GM10266 (cell line): Measurements from ENCODE around the gene FGR.

ENCODE experiments used
- DNase-seq: peaks from one replicate; pipeline ENCODE4 v3.0.0; 2012; ENCODE audit errors: extremely low spot score
- TF ChIP-seq, protein P1 (sequence below): IDR thresholded peaks from 2 replicates; pipeline ENCODE4 v1.5.1; 2012; ENCODE audit warnings: mild to moderate bottlenecking, low read depth; ENCODE audit not compliant: control insufficient read depth, insufficient read depth; ENCODE audit errors: missing control alignments

FGR gene

DNA sequence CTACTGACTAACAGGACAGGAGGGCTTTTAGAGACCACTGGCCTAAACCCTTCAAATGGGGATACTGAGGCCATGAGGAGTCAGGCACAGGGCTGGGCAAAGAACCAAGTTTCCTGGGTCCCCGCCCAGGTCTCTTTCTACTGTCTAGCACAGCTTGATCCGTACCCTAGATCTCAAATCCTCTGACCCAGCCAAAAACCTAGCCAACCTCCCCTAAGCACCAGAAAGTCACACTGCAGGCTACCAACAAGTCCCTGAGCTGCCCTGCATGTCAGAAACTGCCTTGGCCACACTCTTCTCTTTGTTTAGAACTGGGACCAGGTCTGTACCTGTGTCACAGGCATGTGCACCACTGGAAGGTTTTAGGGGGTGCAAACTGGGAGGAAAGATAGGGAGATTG is 64.6 kb downstream of the FGR start:
- no peak for DNase-seq
- TF ChIP-seq, protein P1, sequence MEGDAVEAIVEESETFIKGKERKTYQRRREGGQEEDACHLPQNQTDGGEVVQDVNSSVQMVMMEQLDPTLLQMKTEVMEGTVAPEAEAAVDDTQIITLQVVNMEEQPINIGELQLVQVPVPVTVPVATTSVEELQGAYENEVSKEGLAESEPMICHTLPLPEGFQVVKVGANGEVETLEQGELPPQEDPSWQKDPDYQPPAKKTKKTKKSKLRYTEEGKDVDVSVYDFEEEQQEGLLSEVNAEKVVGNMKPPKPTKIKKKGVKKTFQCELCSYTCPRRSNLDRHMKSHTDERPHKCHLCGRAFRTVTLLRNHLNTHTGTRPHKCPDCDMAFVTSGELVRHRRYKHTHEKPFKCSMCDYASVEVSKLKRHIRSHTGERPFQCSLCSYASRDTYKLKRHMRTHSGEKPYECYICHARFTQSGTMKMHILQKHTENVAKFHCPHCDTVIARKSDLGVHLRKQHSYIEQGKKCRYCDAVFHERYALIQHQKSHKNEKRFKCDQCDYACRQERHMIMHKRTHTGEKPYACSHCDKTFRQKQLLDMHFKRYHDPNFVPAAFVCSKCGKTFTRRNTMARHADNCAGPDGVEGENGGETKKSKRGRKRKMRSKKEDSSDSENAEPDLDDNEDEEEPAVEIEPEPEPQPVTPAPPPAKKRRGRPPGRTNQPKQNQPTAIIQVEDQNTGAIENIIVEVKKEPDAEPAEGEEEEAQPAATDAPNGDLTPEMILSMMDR: no peak

DNA sequence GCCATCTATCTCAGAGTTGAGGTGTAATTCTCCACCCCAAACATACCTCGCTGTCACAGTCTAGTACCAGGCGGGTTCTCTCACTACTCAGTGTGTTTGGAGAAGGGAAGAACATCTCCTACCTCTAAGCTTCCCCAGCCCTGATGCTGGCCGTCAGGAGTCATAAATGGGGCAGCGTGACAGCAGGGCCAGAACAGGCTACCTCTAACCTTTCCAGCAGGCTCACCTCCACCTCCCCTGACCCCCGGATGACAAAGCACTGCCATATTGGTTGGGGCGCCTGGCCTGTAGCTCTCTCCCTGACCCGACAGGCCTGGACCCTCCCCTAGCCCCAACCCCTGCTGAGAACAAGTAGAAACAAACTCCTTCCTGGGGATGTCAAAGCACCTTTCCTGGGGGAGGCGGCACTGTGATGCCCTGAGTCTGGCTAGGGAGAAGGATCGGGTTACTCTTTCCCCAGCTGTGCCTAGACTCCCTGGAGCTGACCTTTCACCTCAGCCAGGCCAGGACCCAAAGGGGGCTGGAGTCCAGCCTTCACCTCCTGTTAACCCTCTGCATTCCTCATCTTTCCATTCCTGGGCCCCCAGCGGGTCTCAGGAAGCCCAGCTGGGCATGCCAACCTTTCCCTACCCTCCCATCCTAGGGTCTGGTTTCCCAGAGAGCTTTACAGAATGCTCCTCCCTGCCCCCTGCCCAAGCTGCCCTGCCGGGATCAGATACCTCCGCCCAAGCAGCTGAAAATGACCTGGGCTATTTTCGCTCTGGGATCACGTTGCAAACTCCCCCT is 65.3 kb downstream of the FGR start:
- no peak for DNase-seq
- TF ChIP-seq, protein P1: no peak

DNA sequence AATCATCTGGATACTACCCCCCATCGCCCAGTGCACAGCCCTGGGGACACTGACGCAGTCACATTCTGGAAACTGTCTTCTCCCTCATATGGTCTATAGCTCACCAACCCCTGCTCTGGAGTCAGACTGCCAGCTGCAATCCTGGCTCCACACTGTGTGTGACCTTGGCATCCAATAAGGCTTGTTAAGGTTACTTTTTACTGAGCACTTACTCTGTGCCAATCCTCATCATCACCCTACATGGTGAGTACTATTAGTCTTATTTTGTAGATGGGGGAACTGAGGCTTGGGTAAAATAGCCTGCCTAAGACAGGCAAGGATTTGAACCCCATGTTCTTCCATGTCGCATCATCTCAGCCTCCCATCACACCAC is 65.9 kb downstream of the FGR start:
- TF ChIP-seq, protein P1: no peak
- no peak for DNase-seq

DNA sequence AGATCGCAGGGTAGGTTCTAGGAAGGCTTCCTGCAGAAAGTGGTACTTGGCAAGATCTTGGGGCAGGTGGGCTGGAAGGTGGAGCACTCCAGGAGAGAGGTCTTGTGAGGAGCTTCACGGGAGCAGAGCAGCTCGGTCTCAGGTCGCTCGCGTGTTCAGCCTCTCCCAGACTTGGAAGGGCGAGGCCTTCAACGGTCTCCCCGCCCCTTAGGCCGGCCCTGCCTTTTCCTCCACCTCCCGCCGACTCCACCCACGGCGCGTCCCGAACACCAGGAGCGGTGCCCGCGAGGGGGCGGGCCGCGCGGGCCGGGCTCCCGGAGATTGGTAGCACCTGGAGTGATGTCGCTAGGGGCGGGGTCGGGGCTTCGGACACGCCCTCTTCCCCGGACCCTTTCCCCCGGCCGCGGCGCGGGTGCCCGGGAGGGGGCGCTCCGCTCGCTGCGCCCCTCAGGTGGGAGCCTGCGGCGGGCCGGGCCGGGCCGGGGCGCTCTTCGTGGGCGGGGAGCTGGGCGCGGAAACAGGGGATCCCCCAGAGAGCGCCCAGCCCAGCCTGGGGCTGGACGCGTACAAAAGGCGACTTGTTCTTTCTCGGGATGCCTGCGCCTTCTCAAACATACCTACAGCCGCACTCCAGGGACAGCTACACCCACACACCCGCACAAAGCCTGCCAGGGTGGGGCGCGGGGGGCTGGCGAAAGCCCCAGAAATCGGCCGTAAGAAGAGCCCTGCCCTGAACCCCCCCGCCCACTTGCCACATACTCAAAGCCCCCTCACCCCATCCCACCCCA is 66.5 kb downstream of the FGR start:
- DNase-seq: peak; percentile 99
- TF ChIP-seq, protein P1: peak; percentile 79

DNA sequence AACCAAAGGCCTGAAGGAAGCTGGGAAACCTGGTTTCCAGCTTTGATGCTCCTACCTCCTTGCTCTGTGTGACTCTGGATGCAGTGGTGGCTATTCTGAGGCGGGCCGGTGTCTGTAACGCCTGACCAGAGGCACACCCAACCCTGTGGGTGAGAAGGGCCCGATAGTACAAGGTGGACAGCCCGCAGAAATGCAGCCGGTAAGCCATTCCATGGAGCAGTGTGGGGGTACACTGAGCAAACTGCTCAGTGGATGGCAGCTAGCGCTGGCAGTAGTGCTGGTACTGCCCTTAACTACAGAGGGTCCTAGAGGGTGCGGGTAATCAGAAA is 67.0 kb downstream of the FGR start:
- TF ChIP-seq, protein P1: no peak
- no peak for DNase-seq

DNA sequence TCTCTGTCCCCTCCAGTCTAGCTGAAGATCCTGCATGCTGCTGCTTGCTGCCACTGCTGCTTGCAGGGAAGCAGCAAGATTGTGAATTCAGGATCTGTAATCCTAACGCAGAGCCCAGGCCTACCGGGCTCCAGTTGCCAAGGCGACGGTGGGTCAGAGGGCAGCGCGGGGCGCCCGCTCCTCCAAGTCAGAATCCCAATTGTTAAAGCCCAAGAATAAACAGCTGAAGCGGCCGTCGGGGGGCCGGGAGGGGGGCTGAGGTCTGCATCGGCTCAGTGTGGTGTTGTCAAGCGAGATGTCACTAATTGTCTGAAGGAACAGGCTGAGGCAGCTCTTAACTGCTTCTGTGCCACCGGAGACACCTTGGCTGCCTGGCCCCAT is 67.8 kb downstream of the FGR start:
- no peak for DNase-seq
- TF ChIP-seq, protein P1: no peak
